NCI-H1694 (cell line): ENCODE results near the gene RAD18.

ENCODE experiments used
- DNase-seq: peaks from one replicate; lab custom pipeline; 2025; lab: John Stamatoyannopoulos, UW

Gene RAD18

DNA sequence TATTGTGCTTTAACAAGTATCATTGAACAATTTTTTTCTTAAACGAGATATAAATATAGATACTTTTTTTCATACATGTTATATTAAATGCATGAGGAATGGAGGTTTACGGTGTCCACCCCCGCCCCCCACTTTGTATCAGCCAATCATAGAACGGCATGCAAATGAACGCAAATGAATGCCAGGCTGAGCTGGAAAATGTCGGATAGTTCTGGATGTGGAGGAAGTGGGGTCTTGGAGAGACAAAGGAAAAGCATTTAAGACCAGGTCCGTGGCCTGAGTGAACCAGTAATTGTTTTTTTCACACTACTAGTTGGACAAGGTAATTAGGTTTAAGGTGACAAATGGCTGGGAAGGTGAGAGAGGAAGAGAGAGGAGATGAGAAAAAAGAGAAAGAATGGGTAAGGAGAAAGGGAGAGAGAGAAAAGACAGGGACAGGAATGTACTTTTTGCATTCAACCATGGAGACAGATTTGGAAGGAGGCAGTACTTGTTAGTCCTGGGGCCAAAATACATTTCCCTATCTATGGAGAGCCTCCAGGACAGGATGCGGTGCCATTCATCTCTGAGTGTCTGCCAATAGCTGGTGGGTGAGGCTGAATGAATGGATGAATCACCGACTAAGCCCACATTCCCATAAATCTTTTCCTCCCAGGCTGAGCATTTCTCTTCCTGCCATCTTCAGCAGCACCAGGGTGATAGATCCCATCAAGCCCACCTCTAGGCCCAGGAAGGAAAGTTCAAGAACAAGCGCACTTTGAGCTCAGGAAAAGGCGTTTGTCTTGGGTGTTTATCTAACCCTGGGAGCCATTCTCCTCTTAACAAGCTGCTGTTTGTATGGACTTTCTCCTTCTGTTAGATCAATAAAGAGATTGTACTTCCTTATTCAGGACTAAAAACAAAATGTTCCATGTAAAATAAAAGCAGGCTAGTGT lies 1.4 kb upstream of the RAD18 start:
- DNase-seq, result no peak

GRCh38 chr3:8962226-8962861 lies 928 bp downstream of the RAD18 start:
- no peak for DNase-seq

- no peak for DNase-seq
Observed at GRCh38 chr3:8959668-8960067, 3.6 kb downstream of the RAD18 start.

GRCh38 chr3:8954938-8955763 lies 8.1 kb downstream of the RAD18 start:
- DNase-seq, result no peak

DNA sequence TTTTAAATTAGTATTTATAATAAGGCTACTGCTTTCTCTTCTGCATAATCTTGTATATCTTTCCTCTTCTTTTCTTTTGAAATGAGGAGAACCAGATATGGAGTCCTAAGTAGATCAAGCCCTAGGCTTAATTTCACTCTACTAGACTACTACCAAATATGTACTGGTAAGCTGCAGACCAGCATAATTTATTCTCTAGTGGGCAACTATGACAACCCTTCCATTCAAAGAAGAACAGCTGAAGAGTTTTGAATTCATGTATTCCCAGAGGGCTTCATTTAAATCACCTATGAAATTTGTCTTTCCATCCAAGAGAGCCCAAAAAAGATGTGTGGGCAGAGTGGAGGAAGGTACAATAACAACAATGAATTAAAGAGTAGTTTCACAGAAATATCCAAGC lies 10.0 kb downstream of the RAD18 start:
- no peak for DNase-seq

GRCh38 chr3:8952130-8952529 lies 11.1 kb downstream of the RAD18 start:
- DNase-seq, result no peak

- DNase-seq, result no peak
Observed at GRCh38 chr3:8945890-8946600, 17.2 kb downstream of the RAD18 start.

DNA sequence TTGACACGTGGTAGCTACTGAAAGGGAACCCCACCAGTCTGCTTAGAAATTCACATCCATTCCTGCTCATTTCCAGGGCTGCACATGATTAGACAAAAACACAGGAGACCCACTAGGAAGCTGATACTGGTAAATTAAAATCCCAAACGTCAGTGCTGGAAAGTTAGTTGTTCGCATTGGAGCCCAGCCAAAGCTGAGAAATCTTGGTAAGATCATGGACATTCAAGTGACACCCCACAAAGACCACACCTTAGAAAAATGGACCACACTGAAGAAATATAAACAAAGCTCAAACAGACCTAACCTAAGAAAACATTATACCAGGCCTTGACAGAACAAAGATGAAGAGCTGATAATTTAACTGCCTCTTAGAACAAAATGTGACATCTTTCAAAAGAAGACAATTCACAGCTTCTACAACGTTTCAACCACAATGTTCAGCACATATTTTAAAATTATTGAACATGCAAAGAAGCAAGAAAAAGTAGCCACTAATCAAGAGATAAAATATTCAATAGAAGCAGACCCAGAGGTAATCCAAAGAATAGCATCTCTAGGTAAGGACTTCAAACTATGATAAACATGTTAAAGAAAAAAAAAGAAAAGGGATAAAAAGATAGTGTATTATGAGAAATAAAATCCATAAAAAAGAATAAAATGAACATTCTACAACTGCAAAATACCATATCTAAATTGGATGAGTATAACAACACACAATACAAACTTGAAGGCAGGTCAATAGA lies 20.4 kb downstream of the RAD18 start:
- DNase-seq, result no peak

GRCh38 chr3:8942115-8942514 lies 21.2 kb downstream of the RAD18 start:
- no peak for DNase-seq

- no peak for DNase-seq
Observed at GRCh38 chr3:8938021-8938420, 25.3 kb downstream of the RAD18 start.

- DNase-seq, result no peak
Observed at GRCh38 chr3:8937064-8938020, 25.9 kb downstream of the RAD18 start.

GRCh38 chr3:8932507-8932906 lies 30.8 kb downstream of the RAD18 start:
- no peak for DNase-seq

- no peak for DNase-seq
Observed at GRCh38 chr3:8931342-8931741, 31.9 kb downstream of the RAD18 start.

DNA sequence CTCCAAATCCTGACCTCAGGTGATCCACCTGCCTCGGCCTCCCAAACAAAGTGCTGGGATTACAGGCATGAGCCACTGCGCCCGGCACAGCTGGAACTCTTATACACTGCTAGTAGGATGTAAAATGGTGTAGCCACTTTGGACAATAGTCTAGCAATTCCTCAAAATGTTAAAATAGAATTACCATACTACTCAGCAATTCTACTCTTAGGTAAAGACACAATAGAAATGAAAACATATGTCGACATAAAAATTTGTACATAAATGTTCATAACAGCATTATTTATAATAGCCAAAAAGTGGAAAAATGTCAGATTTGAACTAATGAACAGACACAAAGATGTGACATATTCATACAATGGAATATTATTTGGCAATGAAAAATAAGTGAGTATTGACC lies 33.4 kb downstream of the RAD18 start:
- DNase-seq, result no peak

- no peak for DNase-seq
Observed at GRCh38 chr3:8914491-8914890, 48.8 kb downstream of the RAD18 start.

- no peak for DNase-seq
Observed at GRCh38 chr3:8911781-8912180, 51.5 kb downstream of the RAD18 start.

GRCh38 chr3:8909160-8909559 lies 54.1 kb downstream of the RAD18 start:
- no peak for DNase-seq

GRCh38 chr3:8903191-8903590 lies 60.1 kb downstream of the RAD18 start:
- no peak for DNase-seq

- no peak for DNase-seq
Observed at GRCh38 chr3:8900869-8901268, 62.4 kb downstream of the RAD18 start.

GRCh38 chr3:8899876-8900460 lies 63.3 kb downstream of the RAD18 start:
- no peak for DNase-seq
